Sigmoid colon (tissue), 7 donors: ENCODE results near the gene ECI2. TPM values are rescaled to one million over a fixed set of nuclear protein-coding genes. Genes with fewer than 3 reads are reported as not detected.
A peak's percentile ranks its signal among the peaks of the same experiment; 100 is the strongest.

Experiments used
- DNase-seq: peaks from one replicate; pipeline ENCODE4 v3.0.0-alpha.2; 2019
- H3K27ac ChIP-seq, 4 donors: fragments of 200-600 bp; sonication (generic); one replicate each; pipeline ENCODE4 v1.5.1; 2016 to 2019; ENCODE audit warnings: mild to moderate bottlenecking in 1 of 4
- H3K27me3 ChIP-seq, 3 donors: fragments of 200-600 bp; sonication (generic); one replicate each; pipeline ENCODE4 v1.5.1; 2019; ENCODE audit warnings: mild to moderate bottlenecking in 1 of 3
- H3K36me3 ChIP-seq, 4 donors: fragments of 200-600 bp; sonication (generic); one replicate each; pipeline ENCODE4 v1.5.1; 2016 to 2019
- H3K4me1 ChIP-seq, 4 donors: fragments of 200-600 bp; sonication (generic); one replicate each; pipeline ENCODE4 v1.5.1; 2017 to 2019
- H3K4me3 ChIP-seq, 4 donors: fragments of 200-600 bp; sonication (generic); one replicate each; pipeline ENCODE4 v1.5.1; 2017 to 2019; ENCODE audit warnings: mild to moderate bottlenecking in 2 of 4, moderate library complexity in 1 of 4
- H3K9me3 ChIP-seq, 4 donors: fragments of 200-600 bp in 3 of 4; sonication (generic) in 3 of 4; one replicate each; pipeline versions ENCODE4 v1.5.1 to v1.6.1; 2013 to 2019
- EP300 ChIP-seq, 4 donors: sonication (generic); formaldehyde crosslinking; IDR thresholded peaks; one replicate each; pipeline ENCODE4 v1.6.1; 2017; ENCODE audit warnings: antibody characterized with exemption in 4 of 4
- POLR2A ChIP-seq, 2 donors: fragments of 450-650 bp; IDR thresholded peaks; one replicate each; pipeline ENCODE4 v1.6.1; 2016; ENCODE audit warnings: antibody characterized with exemption in 2 of 2, mild to moderate bottlenecking in 2 of 2, moderate library complexity in 2 of 2
- POLR2AphosphoS5 ChIP-seq, 4 donors: sonication (generic); formaldehyde crosslinking; IDR thresholded peaks; one replicate each; pipeline ENCODE4 v1.6.1; 2017; ENCODE audit warnings: antibody characterized with exemption in 4 of 4
- WGBS, 2 donors: extraction: QIAGEN DNeasy Blood & Tissue Kit; methylation state at CpG; one replicate each; pipeline ENCODE4 v1.1.7; 2013; 5-methylcytosine and 5-hydroxymethylcytosine counted together
- intact Hi-C: fragments of 100-400 bp; cut with DNase I; formaldehyde crosslinking; loops from one replicate; pipeline ENCODE4 v1.15.1; 2023
- polyA plus RNA-seq, 3 donors: library from polyadenylated mRNA; stranded (reverse); fragments of 200-250 nt; gene quantifications; one replicate each; pipeline ENCODE4 v1.2.3, GENCODE V29; 2013
- total RNA-seq, 4 donors: library from RNA; depleted of rRNA; stranded (reverse); fragments of >200 nt; gene quantifications; one replicate each; pipeline ENCODE4 v1.1.0, GENCODE V29; 2016
- TF ChIP-seq, protein P1 (sequence below), 4 experiments: fragments of 450-650 bp in 3 of 4; fragments of 200-600 bp in 1 of 4; IDR thresholded peaks; one replicate each; pipeline ENCODE4 v1.5.1; 2016 to 2019; ENCODE audit warnings: antibody characterized with exemption in 4 of 4, mild to moderate bottlenecking in 3 of 4, moderate library complexity in 2 of 4
- donor health status: healthy with polysubstance abuse.
- donor health status: Bipolar disorder and iron deficiency.
- donor health status: healthy.

Gene ECI2
- total and polyA plus RNA-seq, 7 donors, result 30.0 to 100 (median 46.2) TPM

DNA sequence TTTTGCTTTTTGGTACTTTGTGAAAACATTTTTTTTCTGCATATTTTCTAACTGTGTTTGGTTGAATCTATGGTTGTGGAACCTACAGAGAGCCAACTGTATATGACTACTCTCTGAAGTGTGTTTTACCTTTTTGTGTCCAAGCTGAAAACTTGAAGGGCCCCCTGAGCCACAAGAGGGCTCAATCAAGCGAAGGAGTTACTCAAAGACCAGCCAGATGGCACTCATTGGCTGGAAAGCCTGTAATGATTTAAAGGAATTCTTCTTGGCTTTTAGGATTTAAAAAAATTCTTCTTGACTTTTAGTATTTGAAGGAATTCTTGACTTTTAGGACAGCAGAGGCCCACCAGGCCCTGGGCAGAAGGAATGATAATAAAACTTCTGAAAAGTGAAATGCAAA, 27.0 kb upstream of the ECI2 start:
- no peaks in the 10 kb centered on the region for H3K27me3 ChIP-seq
- no peak overlapping the region for H3K4me3 ChIP-seq
- WGBS, 2 donors, result 90% methylated on average over 1 of the region's 1 CpG
- intact Hi-C loops, result no loop called here
- no peak overlapping the region for H3K27ac ChIP-seq
- TF ChIP-seq, protein P1, sequence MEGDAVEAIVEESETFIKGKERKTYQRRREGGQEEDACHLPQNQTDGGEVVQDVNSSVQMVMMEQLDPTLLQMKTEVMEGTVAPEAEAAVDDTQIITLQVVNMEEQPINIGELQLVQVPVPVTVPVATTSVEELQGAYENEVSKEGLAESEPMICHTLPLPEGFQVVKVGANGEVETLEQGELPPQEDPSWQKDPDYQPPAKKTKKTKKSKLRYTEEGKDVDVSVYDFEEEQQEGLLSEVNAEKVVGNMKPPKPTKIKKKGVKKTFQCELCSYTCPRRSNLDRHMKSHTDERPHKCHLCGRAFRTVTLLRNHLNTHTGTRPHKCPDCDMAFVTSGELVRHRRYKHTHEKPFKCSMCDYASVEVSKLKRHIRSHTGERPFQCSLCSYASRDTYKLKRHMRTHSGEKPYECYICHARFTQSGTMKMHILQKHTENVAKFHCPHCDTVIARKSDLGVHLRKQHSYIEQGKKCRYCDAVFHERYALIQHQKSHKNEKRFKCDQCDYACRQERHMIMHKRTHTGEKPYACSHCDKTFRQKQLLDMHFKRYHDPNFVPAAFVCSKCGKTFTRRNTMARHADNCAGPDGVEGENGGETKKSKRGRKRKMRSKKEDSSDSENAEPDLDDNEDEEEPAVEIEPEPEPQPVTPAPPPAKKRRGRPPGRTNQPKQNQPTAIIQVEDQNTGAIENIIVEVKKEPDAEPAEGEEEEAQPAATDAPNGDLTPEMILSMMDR (IDR thresholded peaks at IDR 0.05), result no peak
- no peak for TF ChIP-seq EP300 (IDR thresholded peaks at IDR 0.05)
- TF ChIP-seq POLR2AphosphoS5 (IDR thresholded peaks at IDR 0.05), result no peak
- TF ChIP-seq POLR2A (IDR thresholded peaks at IDR 0.05), result no peak
- no peaks in the 10 kb centered on the region for H3K9me3 ChIP-seq
- DNase-seq, result no peak
- H3K36me3 ChIP-seq, result no peaks in the 10 kb centered on the region
- no peaks in the 10 kb centered on the region for H3K4me1 ChIP-seq

DNA sequence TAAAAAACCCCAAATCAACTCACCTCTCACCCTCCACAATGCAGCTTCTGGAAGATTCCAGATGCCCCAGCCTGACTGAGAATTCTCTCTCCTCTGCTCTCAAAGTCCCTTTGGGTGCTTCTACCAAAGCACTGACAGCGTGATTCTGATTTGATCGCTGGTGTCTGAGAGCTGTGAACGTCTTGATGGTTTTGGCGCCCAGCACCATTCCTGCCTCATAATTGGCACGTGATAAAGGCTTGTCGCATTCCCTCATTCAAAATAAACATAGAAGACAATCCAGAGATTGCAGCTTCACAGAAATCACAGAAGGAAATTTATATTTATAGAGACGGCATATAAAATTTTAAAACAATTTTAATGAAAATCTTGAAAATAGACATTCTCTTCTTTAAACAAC, 24.1 kb upstream of the ECI2 start:
- Histone ChIP-seq H3K36me3 (no peaks in the 10 kb centered on the region), H3K9me3 (no peaks in the 10 kb centered on the region), H3K4me1 (no peaks in the 10 kb centered on the region), H3K27me3 (no peaks in the 10 kb centered on the region), H3K27ac (no peak overlapping the region), H3K4me3 (no peak overlapping the region)
- intact Hi-C loops, result loop anchor here (5.0 kb wide), 1 partner anchor 102 kb away; no protein-coding TSS in a partner anchor
- TF ChIP-seq POLR2A (IDR thresholded peaks at IDR 0.05), result no peak
- TF ChIP-seq EP300 (IDR thresholded peaks at IDR 0.05), result no peak
- TF ChIP-seq POLR2AphosphoS5 (IDR thresholded peaks at IDR 0.05), result no peak
- TF ChIP-seq, protein P1 (IDR thresholded peaks at IDR 0.05), result no peak
- no peak for DNase-seq
- WGBS, 2 donors, result 81 to 86% methylated on average over 7 of the region's 7 CpGs

DNA sequence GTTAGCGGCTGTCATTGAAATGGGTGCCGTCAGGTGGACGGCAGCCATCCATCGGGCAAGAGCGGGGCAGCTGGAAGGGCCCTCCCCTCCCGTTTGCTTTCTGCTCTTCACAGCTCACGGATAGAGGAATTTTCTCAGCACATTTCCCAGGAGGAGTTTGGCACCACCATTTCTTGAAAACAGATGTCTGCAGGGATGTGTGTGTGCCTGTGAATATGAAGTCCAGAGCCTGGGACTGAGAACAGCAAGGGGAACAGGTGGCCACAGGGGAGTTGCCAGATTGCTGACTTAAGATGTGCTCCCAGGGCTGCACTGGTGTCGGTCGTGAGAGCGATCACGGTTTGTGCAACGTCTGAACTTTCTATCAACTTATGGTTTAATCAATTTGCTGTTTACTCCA, 22.1 kb upstream of the ECI2 start:
- no peaks in the 10 kb centered on the region for H3K9me3 ChIP-seq
- no peaks in the 10 kb centered on the region for H3K27me3 ChIP-seq
- TF ChIP-seq EP300 (IDR thresholded peaks at IDR 0.05) (no peak), POLR2A (IDR thresholded peaks at IDR 0.05) (no peak), POLR2AphosphoS5 (IDR thresholded peaks at IDR 0.05) (no peak)
- TF ChIP-seq, protein P1 (IDR thresholded peaks at IDR 0.05), result no peak
- no peak overlapping the region for H3K4me3 ChIP-seq
- no peak for DNase-seq
- H3K4me1 ChIP-seq, result no peaks in the 10 kb centered on the region
- intact Hi-C loops, result loop anchor here (5.0 kb wide), 1 partner anchor 100 kb away; no protein-coding TSS in a partner anchor
- no peak overlapping the region for H3K27ac ChIP-seq
- no peaks in the 10 kb centered on the region for H3K36me3 ChIP-seq
- 89 to 90% methylated on average over 12 of the region's 12 CpGs for WGBS, 2 donors

DNA sequence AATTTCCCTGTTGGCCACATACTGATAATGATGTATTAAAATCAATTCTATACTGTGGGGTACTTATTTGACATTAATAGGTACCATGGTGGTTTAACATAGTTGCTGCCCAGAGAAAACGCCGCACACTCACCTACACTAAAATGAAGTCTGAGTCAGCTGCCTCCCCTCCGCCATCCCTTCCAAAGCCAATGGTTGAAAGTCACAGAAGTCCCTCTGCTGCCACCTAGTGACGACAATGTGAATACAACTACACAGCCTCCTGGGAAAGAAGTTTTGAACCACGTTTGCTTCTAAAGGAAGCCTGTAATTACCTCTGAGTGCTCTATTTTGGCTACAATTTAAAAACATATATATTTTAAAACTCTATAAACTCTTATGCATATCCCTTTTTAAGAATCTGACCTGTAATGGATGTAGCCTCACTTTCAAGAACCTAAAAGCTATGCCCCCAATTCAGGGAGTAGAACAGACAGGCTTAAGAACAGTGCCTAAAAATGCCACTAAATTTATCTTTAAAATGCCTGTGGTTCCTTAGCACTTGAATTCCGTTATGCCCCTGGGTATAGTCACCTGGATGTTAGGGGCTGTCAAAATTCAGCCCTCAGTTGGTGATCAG, 20.6 kb upstream of the ECI2 start:
- Histone ChIP-seq H3K36me3 (no peaks in the 10 kb centered on the region), H3K27ac (no peak overlapping the region), H3K9me3 (no peaks in the 10 kb centered on the region), H3K4me1 (no peaks in the 10 kb centered on the region), H3K4me3 (no peak overlapping the region), H3K27me3 (no peaks in the 10 kb centered on the region)
- TF ChIP-seq, protein P1 (IDR thresholded peaks at IDR 0.05), result peak; percentile 68 to 84 (median 75)
- TF ChIP-seq EP300 (IDR thresholded peaks at IDR 0.05) (no peak), POLR2A (IDR thresholded peaks at IDR 0.05) (no peak), POLR2AphosphoS5 (IDR thresholded peaks at IDR 0.05) (no peak)
- 1 to 3% methylated on average over 6 of the region's 6 CpGs for WGBS, 2 donors
- intact Hi-C loops, result loop anchor here (2.0 to 5.0 kb wide), 2 partner anchors 19 to 99 kb away; no protein-coding TSS in a partner anchor
- DNase-seq, result peak; percentile 86
